Measurements from ENCODE around the gene ZBTB4.

Gene ZBTB4

GRCh38 chr17:7502987-7503386 lies 23.6 kb upstream of the ZBTB4 start:
- H3K4me3 ChIP-seq (replicated peaks in 1 of 2; ENCODE audit: low read depth in 2 of 2, low read length in 2 of 2), result no peak overlapping the region
- peak; percentile 20 for TF ChIP-seq CTCF (IDR thresholded peaks at IDR 0.05; ENCODE audit: low read depth, low read length)
- DNase-seq (ENCODE audit: low read depth in 2 of 2), result no peak

- no peak overlapping the region for H3K4me3 ChIP-seq (replicated peaks in 1 of 2; ENCODE audit: low read depth in 2 of 2, low read length in 2 of 2)
- TF ChIP-seq CTCF (IDR thresholded peaks at IDR 0.05; ENCODE audit: low read depth, low read length), result no peak
- no peak for DNase-seq (ENCODE audit: low read depth in 2 of 2)
These were observed 22.9 kb upstream of the ZBTB4 start for GRCh38 chr17:7502171-7502847.

- H3K4me3 ChIP-seq (replicated peaks in 1 of 2; ENCODE audit: low read depth in 2 of 2, low read length in 2 of 2), result no peak overlapping the region
- no peak for DNase-seq (ENCODE audit: low read depth in 2 of 2)
- no peak for TF ChIP-seq CTCF (IDR thresholded peaks at IDR 0.05; ENCODE audit: low read depth, low read length)
These were observed 22.3 kb upstream of the ZBTB4 start for GRCh38 chr17:7501729-7502128.

GRCh38 chr17:7499161-7499560 lies 19.7 kb upstream of the ZBTB4 start:
- H3K4me3 ChIP-seq (replicated peaks in 1 of 2; ENCODE audit: low read depth in 2 of 2, low read length in 2 of 2), result no peak overlapping the region
- DNase-seq (ENCODE audit: low read depth in 2 of 2), result no peak
- TF ChIP-seq CTCF (IDR thresholded peaks at IDR 0.05; ENCODE audit: low read depth, low read length), result no peak

GRCh38 chr17:7497636-7498035 lies 18.2 kb upstream of the ZBTB4 start:
- no peak for TF ChIP-seq CTCF (IDR thresholded peaks at IDR 0.05; ENCODE audit: low read depth, low read length)
- no peak overlapping the region for H3K4me3 ChIP-seq (replicated peaks in 1 of 2; ENCODE audit: low read depth in 2 of 2, low read length in 2 of 2)
- no peak for DNase-seq (ENCODE audit: low read depth in 2 of 2)

GRCh38 chr17:7497228-7497627 lies 17.8 kb upstream of the ZBTB4 start:
- DNase-seq (ENCODE audit: low read depth in 2 of 2), result no peak
- no peak for TF ChIP-seq CTCF (IDR thresholded peaks at IDR 0.05; ENCODE audit: low read depth, low read length)
- H3K4me3 ChIP-seq (replicated peaks in 1 of 2; ENCODE audit: low read depth in 2 of 2, low read length in 2 of 2), result no peak overlapping the region
